ENCODE results near the gene ELOVL7.
"Not testable (repeated sequence)": the region's sequence is repeated elsewhere in the genome, so short reads cannot be mapped to it uniquely, and the experiment has no call there.

Gene ELOVL7

DNA sequence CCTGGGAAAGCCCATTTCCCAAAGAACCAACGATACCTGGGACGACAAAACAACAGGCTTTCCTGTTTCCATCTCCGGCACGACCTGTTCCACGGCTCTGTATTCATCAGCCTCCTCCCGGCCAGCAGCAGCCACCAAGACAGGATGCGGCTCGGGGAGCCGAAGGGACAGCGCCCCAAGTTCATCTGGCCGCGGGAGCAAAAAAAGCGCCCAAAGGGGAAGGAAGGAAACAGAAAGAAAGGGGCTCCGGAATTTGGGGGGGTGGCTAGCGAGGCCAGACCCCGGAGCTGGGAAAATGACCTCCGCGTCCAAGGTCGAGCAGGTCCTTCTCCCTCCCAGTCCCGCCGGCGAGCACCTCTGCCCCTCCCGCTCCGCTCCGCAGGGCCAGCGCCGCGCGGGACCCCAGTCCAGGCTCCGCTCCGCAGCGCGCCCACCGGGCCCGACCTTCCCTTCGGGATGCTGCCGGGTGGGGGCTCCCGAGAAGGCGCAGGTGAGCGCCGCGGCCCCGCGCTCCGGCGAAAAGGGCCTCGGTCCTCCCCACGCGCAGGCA is 608 bp downstream of the ELOVL7 start:
- Mint-ChIP-seq H3K27ac (no peak overlapping the region), H3K27me3 (peaks cover 49% of the 10 kb centered on the region), H3K36me3 (no peaks in the 10 kb centered on the region), H3K9me3 (no peaks in the 10 kb centered on the region), H3K4me3 (peak overlapping the region; percentile 78), H3K4me1 (peaks cover 8% of the 10 kb centered on the region)

- Mint-ChIP-seq H3K4me3 (peak overlapping the region; percentile 78), H3K36me3 (no peaks in the 10 kb centered on the region), H3K9me3 (no peaks in the 10 kb centered on the region), H3K27me3 (peaks cover 49% of the 10 kb centered on the region), H3K27ac (no peak overlapping the region), H3K4me1 (peaks cover 8% of the 10 kb centered on the region)
These were observed 1.1 kb downstream of the ELOVL7 start for GRCh38 chr5:60842871-60843385.

GRCh38 chr5:60841361-60841760 is 2.7 kb downstream of the ELOVL7 start:
- Mint-ChIP-seq H3K9me3 (no peaks in the 10 kb centered on the region), H3K4me3 (no peak overlapping the region), H3K27ac (no peak overlapping the region), H3K36me3 (no peaks in the 10 kb centered on the region), H3K4me1 (peaks cover 8% of the 10 kb centered on the region), H3K27me3 (peaks cover 44% of the 10 kb centered on the region)

DNA sequence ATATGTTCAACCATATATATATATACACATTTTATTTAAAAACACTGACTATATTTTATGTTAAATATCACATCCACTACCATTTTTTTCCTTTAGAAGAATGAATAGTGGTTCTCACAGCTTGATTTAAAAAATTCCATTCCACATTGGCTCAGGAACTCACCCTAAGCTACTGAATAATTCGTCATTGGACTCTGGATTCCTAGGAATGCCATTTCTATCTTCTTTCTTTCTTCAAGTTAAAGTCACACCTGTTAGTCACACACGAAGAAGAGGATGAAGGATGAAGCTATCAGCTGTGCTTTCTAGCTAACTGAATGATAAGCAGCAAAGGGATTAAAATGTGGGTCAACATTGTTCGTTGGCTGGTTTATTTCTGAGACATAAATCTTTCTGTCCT is 7.9 kb downstream of the ELOVL7 start:
- Mint-ChIP-seq H3K4me1 (no peaks in the 10 kb centered on the region), H3K4me3 (no peak overlapping the region), H3K27me3 (peaks cover 6% of the 10 kb centered on the region), H3K9me3 (no peaks in the 10 kb centered on the region), H3K27ac (no peak overlapping the region), H3K36me3 (no peaks in the 10 kb centered on the region)

GRCh38 chr5:60835554-60835953 is 8.5 kb downstream of the ELOVL7 start:
- Mint-ChIP-seq H3K36me3 (no peaks in the 10 kb centered on the region), H3K4me3 (no peak overlapping the region)

DNA sequence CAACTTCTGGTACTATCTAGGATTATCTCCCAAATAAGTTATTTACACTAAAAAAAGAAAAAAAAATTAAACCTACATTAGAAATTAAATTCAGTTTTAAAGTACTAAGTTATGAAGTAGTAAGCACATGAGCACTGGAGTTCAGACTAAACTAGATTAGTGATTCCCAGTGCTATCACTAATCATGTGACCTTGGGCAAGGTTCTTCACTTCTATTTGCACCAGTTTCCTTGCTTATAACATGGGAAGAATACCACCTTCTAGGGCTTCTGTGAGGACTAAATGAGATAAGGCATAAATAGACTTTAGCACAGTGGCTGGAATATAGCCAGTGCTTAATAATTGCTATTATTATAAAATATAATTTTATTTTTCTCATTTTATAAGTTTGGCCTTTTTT is 10.5 kb downstream of the ELOVL7 start:
- no peaks in the 10 kb centered on the region for H3K9me3 Mint-ChIP-seq
- H3K4me3 Mint-ChIP-seq = no peak overlapping the region
- H3K36me3 Mint-ChIP-seq = no peaks in the 10 kb centered on the region
- H3K27ac Mint-ChIP-seq = no peak overlapping the region
- peaks cover 2% of the 10 kb centered on the region for H3K27me3 Mint-ChIP-seq
- no peaks in the 10 kb centered on the region for H3K4me1 Mint-ChIP-seq

More at GRCh38 chr5:60835554-60835953, 8.5 kb downstream of the ELOVL7 start:
- Mint-ChIP-seq H3K27ac (no peak overlapping the region), H3K9me3 (no peaks in the 10 kb centered on the region), H3K4me1 (no peaks in the 10 kb centered on the region), H3K27me3 (peaks cover 8% of the 10 kb centered on the region)

- H3K36me3 Mint-ChIP-seq = no peaks in the 10 kb centered on the region
- no peaks in the 10 kb centered on the region for H3K4me1 Mint-ChIP-seq
- no peaks in the 10 kb centered on the region for H3K9me3 Mint-ChIP-seq
- no peak overlapping the region for H3K27ac Mint-ChIP-seq
- no peak overlapping the region for H3K4me3 Mint-ChIP-seq
- peaks cover 2% of the 10 kb centered on the region for H3K27me3 Mint-ChIP-seq
These were observed 13.4 kb downstream of the ELOVL7 start for GRCh38 chr5:60830581-60831127.

GRCh38 chr5:60829490-60830266 is 14.4 kb downstream of the ELOVL7 start:
- H3K27ac Mint-ChIP-seq = no peak overlapping the region
- no peaks in the 10 kb centered on the region for H3K9me3 Mint-ChIP-seq
- no peaks in the 10 kb centered on the region for H3K4me1 Mint-ChIP-seq
- no peak overlapping the region for H3K4me3 Mint-ChIP-seq
- peaks cover 2% of the 10 kb centered on the region for H3K27me3 Mint-ChIP-seq
- H3K36me3 Mint-ChIP-seq = no peaks in the 10 kb centered on the region

GRCh38 chr5:60827201-60827600 is 16.9 kb downstream of the ELOVL7 start:
- no peaks in the 10 kb centered on the region for H3K36me3 Mint-ChIP-seq
- H3K27ac Mint-ChIP-seq = no peak overlapping the region
- no peaks in the 10 kb centered on the region for H3K4me1 Mint-ChIP-seq
- no peaks in the 10 kb centered on the region for H3K9me3 Mint-ChIP-seq
- peaks cover 2% of the 10 kb centered on the region for H3K27me3 Mint-ChIP-seq
- H3K4me3 Mint-ChIP-seq = no peak overlapping the region

DNA sequence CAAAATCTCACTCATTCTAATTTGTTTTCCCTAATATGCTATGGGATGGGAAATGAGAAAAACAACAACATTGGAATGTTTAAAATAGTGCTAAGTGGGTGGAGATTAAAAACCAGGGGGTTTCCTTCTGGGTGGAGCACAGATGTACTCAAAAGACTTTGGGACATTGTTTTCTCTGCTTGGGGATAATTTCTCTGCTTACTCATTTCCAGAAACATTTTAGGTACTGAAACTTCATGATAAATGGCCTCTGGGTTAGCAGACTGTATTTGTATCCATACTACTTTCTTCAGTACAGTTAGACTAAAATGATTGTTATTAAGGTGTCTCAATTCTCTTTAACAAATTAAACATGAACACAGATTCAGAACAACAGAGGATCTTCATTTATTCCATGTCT is 17.4 kb downstream of the ELOVL7 start:
- Mint-ChIP-seq H3K27ac (no peak overlapping the region), H3K36me3 (no peaks in the 10 kb centered on the region), H3K4me1 (no peaks in the 10 kb centered on the region), H3K9me3 (no peaks in the 10 kb centered on the region), H3K27me3 (peaks cover 2% of the 10 kb centered on the region), H3K4me3 (no peak overlapping the region)

- Mint-ChIP-seq H3K27me3 (peaks cover 1% of the 10 kb centered on the region), H3K4me3 (no peak overlapping the region), H3K4me1 (no peaks in the 10 kb centered on the region), H3K27ac (no peak overlapping the region), H3K36me3 (no peaks in the 10 kb centered on the region), H3K9me3 (no peaks in the 10 kb centered on the region)
These were observed 20.5 kb downstream of the ELOVL7 start for GRCh38 chr5:60823574-60823973.

GRCh38 chr5:60822285-60822556 is 21.8 kb downstream of the ELOVL7 start:
- Mint-ChIP-seq H3K36me3 (no peaks in the 10 kb centered on the region), H3K27me3 (peaks cover 1% of the 10 kb centered on the region), H3K9me3 (no peaks in the 10 kb centered on the region), H3K4me1 (no peaks in the 10 kb centered on the region), H3K27ac (no peak overlapping the region), H3K4me3 (no peak overlapping the region)

GRCh38 chr5:60821488-60822284 is 22.4 kb downstream of the ELOVL7 start:
- Mint-ChIP-seq H3K9me3 (no peaks in the 10 kb centered on the region), H3K4me3 (no peak overlapping the region), H3K27ac (no peak overlapping the region), H3K4me1 (no peaks in the 10 kb centered on the region), H3K36me3 (no peaks in the 10 kb centered on the region), H3K27me3 (peaks cover 1% of the 10 kb centered on the region)

- no peaks in the 10 kb centered on the region for H3K36me3 Mint-ChIP-seq
- peaks cover 1% of the 10 kb centered on the region for H3K27me3 Mint-ChIP-seq
- no peaks in the 10 kb centered on the region for H3K4me1 Mint-ChIP-seq
- no peak overlapping the region for H3K4me3 Mint-ChIP-seq
- no peak overlapping the region for H3K27ac Mint-ChIP-seq
- no peaks in the 10 kb centered on the region for H3K9me3 Mint-ChIP-seq
These were observed 23.2 kb downstream of the ELOVL7 start for GRCh38 chr5:60820593-60821487.

GRCh38 chr5:60816138-60816537 is 27.9 kb downstream of the ELOVL7 start:
- H3K27ac Mint-ChIP-seq, H3K4me3 Mint-ChIP-seq, H3K4me1 Mint-ChIP-seq, H3K36me3 Mint-ChIP-seq, H3K9me3 Mint-ChIP-seq, H3K27me3 Mint-ChIP-seq: not testable (repeated sequence)

Data from activated naive CD4-positive, alpha-beta T cell treated with anti-CD3 and anti-CD28 coated beads, Interleukin-2, amount 50 U/mL, for 24 hours (primary cell).